HG03159 (cell line): Measurements from ENCODE around the gene PCBP2.

Experiments used
- ATAC-seq: cut with Tn5 transposase; IDR thresholded peaks from one replicate; pipeline ENCODE4 v1.9.1; 2021; ENCODE audit warnings: mild to moderate bottlenecking, moderate library complexity; ENCODE audit not compliant: unreplicated experiment

Gene PCBP2

GRCh38 chr12:53492830-53493609 is 41.1 kb downstream of the PCBP2 start:
- peak; percentile 94 for ATAC-seq

GRCh38 chr12:53493610-53494391 is 41.9 kb downstream of the PCBP2 start:
- no peak for ATAC-seq

- no peak for ATAC-seq
These were observed 44.2 kb downstream of the PCBP2 start for GRCh38 chr12:53495903-53496751.

- ATAC-seq, result no peak
These were observed 44.8 kb downstream of the PCBP2 start for GRCh38 chr12:53496752-53497032.

GRCh38 chr12:53497461-53497860 is 45.6 kb downstream of the PCBP2 start:
- ATAC-seq, result no peak

GRCh38 chr12:53498235-53498630 is 46.3 kb downstream of the PCBP2 start:
- no peak for ATAC-seq

GRCh38 chr12:53499266-53500141 is 47.6 kb downstream of the PCBP2 start, which contains the start of gene MAP3K12:
TSS of gene MAP3K12 (minus strand) at chr12:53499458. CDS start at chr12:53487391, 12,067 bp downstream.
- no peak for ATAC-seq

GRCh38 chr12:53500142-53500775 is 48.4 kb downstream of the PCBP2 start:
- ATAC-seq, result no peak

GRCh38 chr12:53500776-53501614 is 49.1 kb downstream of the PCBP2 start, which contains the start of gene TARBP2:
TSS of gene TARBP2 (plus strand) at chr12:53501283. CDS start at chr12:53501409, 126 bp downstream.
- ATAC-seq, result peak; percentile 76

GRCh38 chr12:53501615-53502181 is 49.8 kb downstream of the PCBP2 start:
- no peak for ATAC-seq

GRCh38 chr12:53502331-53502730 is 50.4 kb downstream of the PCBP2 start:
- ATAC-seq, result no peak

- no peak for ATAC-seq
These were observed 51.3 kb downstream of the PCBP2 start for GRCh38 chr12:53502983-53503728.

GRCh38 chr12:53504004-53504920 is 52.4 kb downstream of the PCBP2 start:
- ATAC-seq, result no peak

GRCh38 chr12:53505086-53505485 is 53.2 kb downstream of the PCBP2 start:
- no peak for ATAC-seq

GRCh38 chr12:53505555-53506449 is 53.9 kb downstream of the PCBP2 start:
- no peak for ATAC-seq

GRCh38 chr12:53506450-53506785 is 54.5 kb downstream of the PCBP2 start:
- ATAC-seq, result no peak
